HL-60 (cell line): Measurements from ENCODE around the gene RENBP.

Experiments
- CTCF ChIP-seq: IDR thresholded peaks from one replicate; pipeline ENCODE4 v1.5.1; 2011; ENCODE audit warnings: low read length, control low read depth, inconsistent platforms; ENCODE audit not compliant: insufficient read depth
- GABPA ChIP-seq: IDR thresholded peaks from 2 replicates; pipeline ENCODE4 v1.6.1; 2012; ENCODE audit warnings: low read depth
- POLR2AphosphoS5 ChIP-seq: IDR thresholded peaks from 2 replicates; pipeline ENCODE4 v1.6.1; 2012; ENCODE audit warnings: low read depth
- TF ChIP-seq, protein P1 (sequence below): IDR thresholded peaks from 2 replicates; pipeline ENCODE4 v1.6.1; 2012; ENCODE audit warnings: low read depth; ENCODE audit not compliant: insufficient replicate concordance

DNA sequence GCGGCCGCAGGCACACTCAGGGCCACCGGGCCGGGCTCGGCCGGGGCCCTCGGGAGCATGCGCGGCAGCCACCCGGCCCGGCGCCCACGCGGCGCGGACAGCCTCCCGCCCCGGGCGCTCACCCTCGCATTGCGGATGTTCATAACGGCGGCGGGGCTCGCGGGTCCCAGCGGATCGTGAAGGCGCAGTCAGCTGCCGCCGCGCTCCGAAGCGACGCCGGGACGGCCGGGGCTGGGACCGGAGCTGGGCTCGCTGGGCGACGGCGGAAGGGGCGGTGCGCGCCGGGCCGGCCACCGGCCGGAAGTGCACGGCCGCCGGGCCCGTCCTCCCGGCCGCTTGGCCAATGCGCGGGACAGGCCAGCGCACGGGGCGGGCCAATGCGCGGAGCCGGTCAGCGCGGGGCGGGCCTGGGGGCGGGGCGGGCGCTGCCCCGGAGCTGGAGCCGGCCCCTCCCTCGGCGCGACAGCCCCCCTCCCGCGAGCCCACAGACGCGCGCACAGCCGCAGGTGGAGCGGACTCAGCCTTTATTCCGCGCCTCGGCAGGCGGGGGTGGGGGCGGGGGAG is 9.6 kb downstream of the RENBP start, which contains the start of gene NAA10:
- TF ChIP-seq CTCF (no peak), POLR2AphosphoS5 (no peak), GABPA (0 out of 2 replicates have a peak, but pooled peaks have one; percentile 23)
- TF ChIP-seq, protein P1, sequence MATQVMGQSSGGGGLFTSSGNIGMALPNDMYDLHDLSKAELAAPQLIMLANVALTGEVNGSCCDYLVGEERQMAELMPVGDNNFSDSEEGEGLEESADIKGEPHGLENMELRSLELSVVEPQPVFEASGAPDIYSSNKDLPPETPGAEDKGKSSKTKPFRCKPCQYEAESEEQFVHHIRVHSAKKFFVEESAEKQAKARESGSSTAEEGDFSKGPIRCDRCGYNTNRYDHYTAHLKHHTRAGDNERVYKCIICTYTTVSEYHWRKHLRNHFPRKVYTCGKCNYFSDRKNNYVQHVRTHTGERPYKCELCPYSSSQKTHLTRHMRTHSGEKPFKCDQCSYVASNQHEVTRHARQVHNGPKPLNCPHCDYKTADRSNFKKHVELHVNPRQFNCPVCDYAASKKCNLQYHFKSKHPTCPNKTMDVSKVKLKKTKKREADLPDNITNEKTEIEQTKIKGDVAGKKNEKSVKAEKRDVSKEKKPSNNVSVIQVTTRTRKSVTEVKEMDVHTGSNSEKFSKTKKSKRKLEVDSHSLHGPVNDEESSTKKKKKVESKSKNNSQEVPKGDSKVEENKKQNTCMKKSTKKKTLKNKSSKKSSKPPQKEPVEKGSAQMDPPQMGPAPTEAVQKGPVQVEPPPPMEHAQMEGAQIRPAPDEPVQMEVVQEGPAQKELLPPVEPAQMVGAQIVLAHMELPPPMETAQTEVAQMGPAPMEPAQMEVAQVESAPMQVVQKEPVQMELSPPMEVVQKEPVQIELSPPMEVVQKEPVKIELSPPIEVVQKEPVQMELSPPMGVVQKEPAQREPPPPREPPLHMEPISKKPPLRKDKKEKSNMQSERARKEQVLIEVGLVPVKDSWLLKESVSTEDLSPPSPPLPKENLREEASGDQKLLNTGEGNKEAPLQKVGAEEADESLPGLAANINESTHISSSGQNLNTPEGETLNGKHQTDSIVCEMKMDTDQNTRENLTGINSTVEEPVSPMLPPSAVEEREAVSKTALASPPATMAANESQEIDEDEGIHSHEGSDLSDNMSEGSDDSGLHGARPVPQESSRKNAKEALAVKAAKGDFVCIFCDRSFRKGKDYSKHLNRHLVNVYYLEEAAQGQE: no peak
